Umbilical cord (tissue), 2 donors: ENCODE measurements around the gene DPP10. TPM values are rescaled to one million over a fixed set of nuclear protein-coding genes. Genes with fewer than 3 reads are reported as not detected.

Source experiments
- DNase-seq: peaks from one replicate; pipeline ENCODE4 v3.0.0-alpha.2; 2015; ENCODE audit warnings: low spot score
- total RNA-seq: library from RNA; depleted of rRNA; stranded (reverse); fragments of >200 nt; gene quantifications from one replicate; pipeline ENCODE4 v1.2.3, GENCODE V29; 2014; ENCODE audit warnings: low replicate concordance; ENCODE audit not compliant: insufficient read depth

Gene DPP10
- total RNA-seq, 1 donor from 2014 or later = 34.2 TPM

- DNase-seq = no peak
Measured at GRCh38 chr2:114598329-114598728, 155.9 kb downstream of the DPP10 start.

- no peak for DNase-seq
Measured at GRCh38 chr2:114609203-114609602, 166.8 kb downstream of the DPP10 start.

GRCh38 chr2:114609801-114610200 lies 167.4 kb downstream of the DPP10 start:
- no peak for DNase-seq

DNA sequence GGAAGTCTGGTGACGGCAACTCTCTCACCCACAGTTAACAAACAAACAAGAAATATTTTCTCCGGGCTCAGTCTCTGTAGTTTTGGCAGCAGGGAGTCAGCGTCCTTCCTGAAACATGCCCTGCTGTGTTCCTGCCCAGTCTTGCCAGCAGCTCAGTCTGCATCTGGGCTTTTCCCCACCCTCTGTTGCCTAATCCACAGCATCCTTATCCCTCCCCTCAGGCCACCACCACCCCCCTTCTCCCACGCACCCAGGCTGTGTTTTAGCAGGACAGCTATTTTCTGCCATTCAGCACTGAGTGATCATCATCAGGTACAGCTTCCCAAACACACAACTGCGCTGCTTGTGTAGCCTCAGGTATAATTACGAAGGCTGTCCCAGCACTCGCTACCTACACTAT lies 168.2 kb downstream of the DPP10 start:
- DNase-seq = no peak

DNA sequence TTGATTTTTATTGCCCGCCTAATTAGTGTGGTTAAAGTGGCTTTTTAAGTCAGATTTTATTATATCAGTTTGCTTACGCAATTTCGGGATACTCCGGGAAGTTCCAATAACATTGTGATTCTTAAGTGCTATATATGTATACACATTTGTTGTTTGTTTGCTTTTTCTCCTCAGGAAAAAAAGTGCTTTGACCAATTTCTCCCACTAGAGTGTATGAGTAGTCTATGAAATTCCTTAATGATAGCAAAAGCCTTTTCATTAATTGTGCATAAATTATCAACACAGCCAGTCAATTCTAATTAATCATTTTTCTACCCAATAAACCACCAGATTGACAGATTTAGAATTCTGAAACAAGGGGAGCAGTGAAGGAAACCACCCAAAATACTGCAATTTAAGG lies 172.2 kb downstream of the DPP10 start:
- DNase-seq = no peak

GRCh38 chr2:114628481-114628880 lies 186.0 kb downstream of the DPP10 start:
- no peak for DNase-seq

DNA sequence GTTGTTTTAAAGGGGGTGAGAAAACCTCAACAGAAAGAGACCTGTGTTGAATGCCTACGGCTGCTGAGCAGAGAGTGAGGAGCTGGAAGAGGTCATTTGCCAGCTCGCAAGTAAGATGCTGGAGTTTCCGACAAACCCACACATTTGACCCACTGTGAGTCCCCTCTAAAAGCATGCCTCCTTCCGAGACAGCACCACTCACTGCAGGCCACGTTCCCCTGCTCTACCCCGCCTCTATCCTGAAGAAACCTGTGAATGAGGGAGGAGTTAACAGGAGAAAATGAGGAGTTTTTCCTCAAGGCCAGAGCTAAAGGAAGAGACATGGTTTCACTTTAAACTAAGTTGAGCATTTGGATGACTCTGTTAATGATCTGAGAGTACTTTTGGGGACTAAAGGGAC lies 188.7 kb downstream of the DPP10 start:
- DNase-seq = no peak

- peak; percentile 25 for DNase-seq
Measured at GRCh38 chr2:114642166-114642770, 199.8 kb downstream of the DPP10 start.

DNA sequence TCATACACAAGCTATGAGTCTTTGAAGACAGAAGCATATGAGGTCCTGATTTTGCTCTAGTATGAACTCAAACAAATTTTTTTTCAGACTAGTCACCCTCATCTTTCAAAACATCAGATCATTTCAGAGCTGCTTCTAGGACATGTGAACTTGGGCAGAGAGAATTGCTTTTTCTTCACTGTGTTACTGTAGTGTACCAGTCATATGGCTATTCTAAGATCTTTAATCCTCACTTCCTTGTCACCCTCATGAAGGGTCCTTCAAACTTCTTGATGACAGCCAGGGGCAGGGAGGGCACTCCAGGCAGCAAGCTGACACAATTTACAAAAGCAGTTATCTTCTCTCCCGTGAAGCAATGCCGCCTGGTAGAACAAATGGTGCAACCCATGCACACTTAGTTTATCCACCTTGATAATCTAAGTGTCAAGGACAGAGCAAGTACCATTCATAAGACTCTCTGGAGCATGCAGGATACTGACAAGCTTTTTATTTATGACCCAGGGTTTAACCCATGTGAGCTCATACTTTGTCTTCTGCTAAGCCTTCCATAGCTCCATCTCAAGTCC lies 200.6 kb downstream of the DPP10 start:
- DNase-seq = no peak

DNA sequence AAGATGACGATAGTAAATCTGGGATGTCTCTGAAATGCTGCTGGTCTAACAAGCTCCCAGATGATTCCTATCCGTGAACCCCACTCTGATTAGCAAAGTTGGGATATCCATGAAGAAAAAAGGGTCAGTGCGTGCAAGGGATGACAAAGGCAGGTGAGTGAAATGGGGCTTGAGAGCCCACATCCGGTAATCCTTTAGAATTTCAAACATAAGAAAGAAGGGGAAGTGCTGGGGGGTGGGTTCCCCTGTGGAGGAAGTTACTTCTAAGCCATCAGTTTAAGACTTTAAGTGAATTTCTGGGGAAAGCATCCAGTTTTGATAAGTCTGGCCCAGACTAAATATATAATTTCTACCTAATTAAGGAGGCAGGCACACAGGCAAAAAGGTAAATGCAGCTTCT lies 209.5 kb downstream of the DPP10 start:
- DNase-seq = no peak

GRCh38 chr2:114659880-114660279 lies 217.4 kb downstream of the DPP10 start:
- no peak for DNase-seq

DNA sequence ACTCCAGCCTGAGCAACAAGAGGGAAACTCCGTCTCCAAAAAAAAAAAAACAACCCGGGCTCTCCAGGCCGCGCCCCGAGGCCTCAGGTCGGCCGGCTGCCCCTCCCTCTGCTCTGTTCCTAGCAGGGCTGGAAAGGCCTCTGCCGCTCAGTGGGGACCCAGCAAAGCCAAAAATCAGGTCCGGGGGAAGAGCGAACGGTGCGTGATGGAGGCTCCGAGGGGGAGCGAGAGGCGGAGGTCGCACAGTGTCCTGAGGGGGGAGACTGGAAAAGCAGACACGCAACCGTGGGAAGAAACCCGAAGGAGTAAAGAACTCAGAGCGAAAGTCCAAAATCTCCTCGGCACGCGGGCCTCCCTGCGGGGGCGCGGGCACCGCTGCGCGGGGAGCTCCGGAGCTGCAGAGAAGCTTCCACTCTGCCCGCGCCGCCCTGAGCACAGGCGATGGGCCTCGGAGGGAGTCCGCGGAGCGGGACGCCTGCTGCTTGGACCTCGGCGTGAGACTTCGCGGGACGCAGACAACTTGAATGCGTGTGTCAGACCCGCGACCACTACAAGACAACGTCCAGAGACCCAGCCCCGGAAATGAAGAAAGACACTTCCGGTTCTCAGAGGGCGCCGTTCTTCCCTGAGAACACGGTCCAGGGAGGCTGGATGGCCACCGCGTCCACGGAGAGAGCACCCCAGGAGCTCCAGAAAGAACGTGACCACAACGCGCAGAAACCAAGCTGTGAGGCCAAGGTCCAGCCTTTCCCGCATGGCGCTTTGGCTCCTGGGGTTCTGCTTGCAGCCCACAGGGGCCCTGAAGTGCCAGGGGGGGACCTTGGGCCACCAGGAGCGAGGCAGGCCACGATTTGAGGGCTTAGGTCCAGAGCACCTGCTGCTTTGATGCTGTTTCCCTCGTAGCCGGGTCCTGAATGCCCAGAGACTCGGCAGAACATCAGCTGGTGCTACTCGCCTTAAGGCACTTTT lies 219.8 kb downstream of the DPP10 start:
- DNase-seq = peak; percentile 15

GRCh38 chr2:114668415-114668814 lies 226.0 kb downstream of the DPP10 start:
- no peak for DNase-seq

GRCh38 chr2:114683251-114683650 lies 240.8 kb downstream of the DPP10 start:
- DNase-seq = no peak

DNA sequence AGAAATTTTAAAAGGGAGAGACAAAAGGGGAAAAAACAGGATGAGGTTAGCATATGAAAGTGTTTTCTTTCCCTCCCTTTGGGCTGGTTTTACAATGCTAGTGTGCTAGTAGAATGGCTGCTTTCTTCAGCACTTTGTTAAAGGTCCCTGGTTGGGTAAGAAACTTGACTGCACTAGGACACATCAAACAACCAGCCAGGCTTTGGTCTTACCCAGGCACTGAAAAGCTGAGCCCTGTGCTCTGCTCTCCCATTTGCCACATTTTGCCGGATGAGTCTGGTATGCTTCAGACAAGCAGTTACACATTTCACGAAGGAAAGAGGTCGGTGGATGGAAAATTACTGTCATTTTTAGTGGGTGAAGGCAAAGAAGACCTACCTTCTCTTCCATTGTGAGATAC lies 242.0 kb downstream of the DPP10 start:
- DNase-seq = no peak

DNA sequence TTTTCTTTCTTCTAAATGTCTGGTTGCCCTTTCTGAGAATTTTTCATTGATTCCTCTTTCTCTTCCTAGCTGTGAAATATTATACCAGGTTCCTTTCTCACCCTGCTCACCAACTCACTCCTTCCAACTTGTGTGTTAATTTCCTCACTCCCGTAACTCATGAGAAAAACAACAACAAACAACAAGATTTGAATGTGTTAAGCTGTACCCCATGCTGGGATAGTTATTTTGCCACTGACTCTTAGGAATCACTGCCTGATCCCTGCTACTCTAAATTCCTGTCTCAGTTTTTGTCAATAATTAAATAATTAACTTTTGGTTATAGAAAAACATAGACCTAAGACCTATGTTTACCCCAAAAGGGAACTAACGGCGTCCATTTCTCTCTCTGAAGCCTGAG lies 242.7 kb downstream of the DPP10 start:
- DNase-seq = no peak

GRCh38 chr2:114688241-114688640 lies 245.8 kb downstream of the DPP10 start:
- DNase-seq = no peak

DNA sequence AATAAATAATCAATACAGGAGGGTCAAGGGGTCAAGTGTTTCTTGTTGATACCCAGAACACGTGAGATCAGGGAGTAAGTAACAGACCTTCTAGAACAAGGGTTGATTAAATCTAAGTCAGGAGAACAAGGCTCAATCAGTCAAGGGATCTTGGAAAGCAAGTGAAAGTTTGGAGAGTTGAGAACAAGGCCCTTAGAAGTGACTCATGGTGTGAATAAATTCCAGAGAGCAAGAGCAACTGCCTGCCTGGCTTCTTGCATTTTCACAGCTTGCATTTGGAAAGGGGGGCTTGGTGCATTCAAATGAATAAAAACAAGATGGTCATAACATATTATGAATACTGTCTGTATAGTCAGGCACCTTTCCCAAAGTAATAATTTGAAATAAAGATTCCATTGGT lies 256.1 kb downstream of the DPP10 start:
- DNase-seq = no peak

GRCh38 chr2:114699423-114699944 lies 257.0 kb downstream of the DPP10 start:
- no peak for DNase-seq

- DNase-seq = no peak
Measured at GRCh38 chr2:114700440-114700839, 258.0 kb downstream of the DPP10 start.

DNA sequence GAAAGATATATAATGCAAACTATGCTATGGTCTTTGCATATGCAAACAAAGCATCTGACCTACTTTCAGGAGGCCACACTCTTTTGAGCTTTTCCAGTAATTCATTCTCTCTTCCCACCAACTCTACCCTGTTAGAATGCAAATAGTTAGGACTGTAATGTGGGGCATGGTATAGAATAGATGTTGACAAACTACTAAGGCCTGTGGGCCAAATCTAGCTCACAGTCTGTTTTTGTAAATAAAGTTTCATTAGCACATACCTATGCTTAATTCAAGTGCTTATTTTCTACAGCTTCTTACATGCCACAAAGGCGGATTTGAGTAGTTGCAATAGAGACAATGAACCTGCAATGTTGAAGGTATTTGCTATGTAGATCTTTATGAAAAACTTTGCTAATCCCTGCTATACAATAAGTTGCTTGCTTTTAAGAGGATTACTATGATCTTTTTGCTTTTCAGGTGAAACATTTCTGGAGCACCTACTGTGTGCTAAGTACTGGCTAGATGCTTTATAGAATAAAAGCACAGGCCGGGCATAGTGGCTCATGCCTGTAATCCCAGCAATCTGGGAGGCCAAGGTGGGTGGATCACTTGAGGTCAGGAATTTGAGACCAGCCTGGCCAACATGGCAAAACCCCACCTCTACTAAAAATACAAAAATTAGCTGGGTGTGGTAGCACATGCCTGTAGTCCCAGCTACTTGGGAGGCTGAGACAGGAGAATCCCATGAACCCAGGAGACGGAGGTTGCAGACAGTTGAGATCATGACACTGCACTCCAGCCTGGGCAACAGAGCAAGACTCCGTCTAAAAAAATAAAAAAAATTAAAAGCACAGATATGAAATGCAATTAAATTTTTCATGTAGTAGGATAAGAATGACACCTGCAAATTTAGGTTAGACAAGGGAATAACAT lies 267.8 kb downstream of the DPP10 start:
- no peak for DNase-seq
